Endothelial cell of umbilical vein (primary cell): ENCODE results near the gene DHX29. TPM values are rescaled to one million over a fixed set of nuclear protein-coding genes. Genes with fewer than 3 reads are reported as not detected.
A peak's percentile ranks its signal among the peaks of the same experiment; 100 is the strongest.

Experiments used
- BruUV-seq: library from RNA; stranded (reverse); fragments of 400-500 nt; replicated peaks from 2 replicates; lab custom pipeline; 2021; lab: Mats Ljungman, UMichigan
- CTCF ChIA-PET: fragments of 300-600, 350-600 bp; sonication (Branson Sonifier 250); formaldehyde crosslinking; loops from one replicate; lab custom pipeline; 2021; ENCODE audit warnings: antibody characterized with exemption, inconsistent platforms; lab: Charles Lee
- POLR2A ChIA-PET: fragments of 300-600, 350-600 bp; sonication (Branson Sonifier 250); formaldehyde crosslinking; loops from one replicate; lab custom pipeline; 2021; ENCODE audit warnings: antibody characterized with exemption, inconsistent platforms; lab: Charles Lee
- DNase-seq: peaks from one replicate; pipeline ENCODE4 v3.0.0-alpha.2; 2011; ENCODE audit warnings: low read depth, low spot score
- FAIRE-seq: peaks from 2 replicates; lab custom pipeline; 2011; peaks lifted over from hg19 to GRCh38; lab: Jason Lieb, UNC
- H2AFZ ChIP-seq: 2 replicates; pipeline ENCODE4 v1.6.0; 2012; ENCODE audit warnings: low read depth, low read length, control low read depth, inconsistent platforms
- H3K27ac ChIP-seq: 2 replicates; pipeline ENCODE4 v1.5.1; 2011; ENCODE audit warnings: low read depth, mild to moderate bottlenecking, control low read depth, low read length, moderate library complexity; ENCODE audit not compliant: insufficient read depth
- H3K27me3 ChIP-seq, 2 experiments: 2 replicates each; pipeline versions ENCODE4 v1.6.0 to v1.6.1; 2011; ENCODE audit warnings: low read length in 2 of 2, mixed read lengths in 1 of 2; ENCODE audit not compliant: control insufficient read depth in 2 of 2, insufficient read depth in 2 of 2
- H3K36me3 ChIP-seq, 2 experiments: 2 replicates in 1 of 2; 3 replicates in 1 of 2; pipeline ENCODE4 v1.5.1; 2011; ENCODE audit warnings: low read length in 2 of 2, mild to moderate bottlenecking in 1 of 2, moderate library complexity in 1 of 2; ENCODE audit not compliant: control insufficient read depth in 2 of 2, insufficient read depth in 2 of 2; ENCODE audit errors: extremely low read depth in 1 of 2
- H3K4me1 ChIP-seq: 3 replicates; pipeline ENCODE4 v1.5.1; 2011; ENCODE audit warnings: mild to moderate bottlenecking, low read length; ENCODE audit not compliant: control insufficient read depth, insufficient read depth; ENCODE audit errors: extremely low read depth
- H3K4me2 ChIP-seq: 2 replicates; pipeline ENCODE4 v1.6.1; 2011; ENCODE audit warnings: low read length, control low read depth, mixed read lengths; ENCODE audit not compliant: insufficient read depth
- H3K4me3 ChIP-seq, 3 experiments: fragments of 200-600 bp in 1 of 3; sonication (generic), shearing (Covaris generic) in 1 of 3; replicated peaks in 1 of 3; 2 replicates each; pipeline ENCODE4 v1.5.1; 2011 to 2016; ENCODE audit warnings: control low read depth in 3 of 3, low read length in 3 of 3, mild to moderate bottlenecking in 2 of 3, inconsistent platforms in 1 of 3, low read depth in 1 of 3, moderate library complexity in 1 of 3; ENCODE audit not compliant: insufficient read depth in 1 of 3
- H3K79me2 ChIP-seq: 2 replicates; pipeline ENCODE4 v1.6.0; 2012; ENCODE audit warnings: low read length, inconsistent platforms; ENCODE audit not compliant: control insufficient read depth, insufficient read depth
- H3K9ac ChIP-seq: replicated peaks from 2 replicates; pipeline ENCODE3; 2011; ENCODE audit warnings: low read length, control low read depth; ENCODE audit not compliant: insufficient read depth; ENCODE audit errors: extremely low read depth
- H3K9me1 ChIP-seq: replicated peaks from 3 replicates; pipeline ENCODE4 v1.6.0; 2011; ENCODE audit warnings: mild to moderate bottlenecking, low read length; ENCODE audit not compliant: control insufficient read depth, insufficient read depth; ENCODE audit errors: extremely low read depth
- H3K9me3 ChIP-seq: replicated peaks from 2 replicates; pipeline ENCODE4 v1.5.1; 2012; ENCODE audit warnings: low read length, inconsistent platforms; ENCODE audit not compliant: control insufficient read depth, insufficient read depth
- H4K20me1 ChIP-seq: replicated peaks from 2 replicates; pipeline ENCODE3; 2011; ENCODE audit warnings: mild to moderate bottlenecking, low read length; ENCODE audit not compliant: control insufficient read depth, insufficient read depth; ENCODE audit errors: extremely low read depth
- CTCF ChIP-seq, 2 donors: IDR thresholded peaks; 1 replicate in 1 of 2; 2 replicates in 1 of 2; pipeline ENCODE4 v1.5.1; 2011; ENCODE audit warnings: low read length in 2 of 2, mild to moderate bottlenecking in 2 of 2, moderate library complexity in 2 of 2, control low read depth in 1 of 2, inconsistent platforms in 1 of 2, low read depth in 1 of 2; ENCODE audit not compliant: insufficient read depth in 1 of 2; ENCODE audit errors: extremely low read depth in 1 of 2
- EZH2 ChIP-seq: IDR thresholded peaks from 2 replicates; pipeline ENCODE4 v1.6.1; 2012; ENCODE audit warnings: borderline replicate concordance, low read depth, mild to moderate bottlenecking, moderate library complexity, low read length, inconsistent platforms; ENCODE audit not compliant: severe bottlenecking
- GATA2 ChIP-seq: IDR thresholded peaks from 2 replicates; pipeline ENCODE4 v1.7.0; 2011; ENCODE audit warnings: low read depth, mild to moderate bottlenecking, moderate library complexity, mixed read lengths, low read length; ENCODE audit not compliant: insufficient read length, insufficient read depth
- JUN ChIP-seq: IDR thresholded peaks from 2 replicates; pipeline ENCODE4 v1.6.1; 2011; ENCODE audit warnings: borderline replicate concordance, low read depth; ENCODE audit not compliant: insufficient read length, insufficient read depth
- MAX ChIP-seq: IDR thresholded peaks from 2 replicates; pipeline ENCODE4 v1.6.1; 2011; ENCODE audit not compliant: insufficient read depth, insufficient read length
- POLR2AphosphoS5 ChIP-seq: IDR thresholded peaks from 2 replicates; pipeline ENCODE4 v1.6.1; 2012; ENCODE audit warnings: low read depth, mild to moderate bottlenecking, control low read depth, low read length, moderate library complexity; ENCODE audit not compliant: insufficient read depth
- dilution Hi-C: fragments of 300-500 bp; cut with MboI; formaldehyde crosslinking; loops from one replicate; pipeline ENCODE4 v1.15.0; 2019; ENCODE audit warnings: low sequenced_read_pairs; ENCODE audit not compliant: extremely low pct_ligation_motif_present
- intact Hi-C: fragments of 100-400 bp; cut with micrococcal nuclease; formaldehyde crosslinking; loops from one replicate; pipeline ENCODE4 v1.10.0; 2022
- polyA plus RNA-seq, 4 experiments: library from polyadenylated mRNA; depleted of rRNA in 3 of 4; stranded (reverse) in 3 of 4; unstranded in 1 of 4; fragments of >200 nt; gene quantifications; 2 replicates each; pipeline versions ENCODE4 v1.2.1 to v1.2.3, GENCODE V29; 2011 to 2012; ENCODE audit warnings: missing spikeins in 1 of 4
- total RNA-seq: library from RNA; stranded (reverse); gene quantifications from 2 replicates; pipeline ENCODE4 v1.2.3, GENCODE V29; 2021

DHX29 gene
- total and polyA plus RNA-seq, 2 donors (not counting 3 experiments of a cell fraction or from before 2014, with no cell fraction given), result 4.7 to 32.8 TPM

DNA sequence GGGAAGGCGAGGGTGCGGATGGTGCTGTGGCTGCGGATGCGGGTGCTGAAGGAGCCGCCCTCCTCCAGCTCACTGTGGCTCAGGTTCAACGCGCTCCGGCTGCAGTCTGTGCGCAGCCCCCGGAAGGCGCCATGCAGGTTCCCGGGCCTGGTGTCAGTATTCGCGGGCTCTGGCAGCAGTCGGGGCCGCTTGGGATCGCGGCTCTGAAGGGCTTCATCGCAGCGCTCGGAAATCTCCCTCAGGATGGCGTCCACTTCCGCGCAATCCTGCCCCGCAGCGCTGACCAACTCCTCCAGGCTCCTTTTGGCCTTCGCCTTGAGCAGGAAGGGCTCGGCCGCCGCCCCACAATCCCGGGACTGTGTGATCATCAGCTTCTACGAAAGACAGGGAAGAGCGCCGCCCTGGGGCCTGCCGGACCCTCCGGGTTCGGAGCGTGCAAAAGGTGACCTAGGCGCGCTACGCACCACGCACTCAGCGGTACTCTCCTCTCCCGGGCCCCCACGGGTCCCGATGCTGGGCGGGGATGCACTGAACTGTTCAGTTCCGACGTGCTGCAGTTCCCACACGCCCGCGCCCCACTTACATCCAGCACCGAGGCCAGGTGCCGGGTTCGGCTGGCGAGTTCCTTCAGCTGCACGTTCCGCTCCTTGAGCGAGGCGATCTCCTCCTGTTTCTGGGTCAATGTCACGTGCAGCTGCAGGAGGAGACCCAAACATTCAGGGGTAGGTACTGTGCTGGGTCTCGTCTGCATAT, 86.9 kb downstream of the DHX29 start:
- TF ChIP-seq GATA2, result no peak
- peak; percentile 88 for TF ChIP-seq EZH2
- no peak for TF ChIP-seq MAX
- peak in 1 of 2 donors; percentile 17 for TF ChIP-seq CTCF (IDR thresholded peaks at IDR 0.05; ENCODE audit: extremely low read depth in 1 of 2, insufficient read depth in 1 of 2, low read depth in 1 of 2, low read length in 2 of 2)
- no peak for TF ChIP-seq POLR2AphosphoS5
- TF ChIP-seq JUN, result no peak
- H3K4me1 ChIP-seq, result peaks cover 9% of the 10 kb centered on the region
- dilution Hi-C loops, result no loop called here
- no peaks in the 10 kb centered on the region for H3K9me3 ChIP-seq
- no peak overlapping the region for H3K27ac ChIP-seq
- POLR2A ChIA-PET, result no interaction called here
- H3K9ac ChIP-seq, result no peak overlapping the region
- H4K20me1 ChIP-seq, result no peaks in the 10 kb centered on the region
- CTCF ChIA-PET, result interaction anchor here (1.4 to 1.5 kb wide), 3 partner anchors 9 to 41 kb away, joined by 3 to 11 read pairs (median 4); no protein-coding TSS in a partner anchor
- FAIRE-seq (peak; percentile 31), DNase-seq (no peak)
- H3K79me2 ChIP-seq, result no peaks in the 10 kb centered on the region
- H3K4me2 ChIP-seq, result peak overlapping the region; percentile 43
- peaks cover 49 to 74% of the 10 kb centered on the region in 2 experiments for H3K27me3 ChIP-seq
- H3K4me3 ChIP-seq, result peak overlapping the region in 2 of 3 experiments; percentile 9 to 14
- H3K9me1 ChIP-seq, result no peaks in the 10 kb centered on the region
- H3K36me3 ChIP-seq, result no peaks in the 10 kb centered on the region
- peak overlapping the region; percentile 23 for H2AFZ ChIP-seq
- intact Hi-C loops, result no loop called here
- BruUV-seq, result no TSS peak
